ENCODE results near the gene FLNC.

DNA sequence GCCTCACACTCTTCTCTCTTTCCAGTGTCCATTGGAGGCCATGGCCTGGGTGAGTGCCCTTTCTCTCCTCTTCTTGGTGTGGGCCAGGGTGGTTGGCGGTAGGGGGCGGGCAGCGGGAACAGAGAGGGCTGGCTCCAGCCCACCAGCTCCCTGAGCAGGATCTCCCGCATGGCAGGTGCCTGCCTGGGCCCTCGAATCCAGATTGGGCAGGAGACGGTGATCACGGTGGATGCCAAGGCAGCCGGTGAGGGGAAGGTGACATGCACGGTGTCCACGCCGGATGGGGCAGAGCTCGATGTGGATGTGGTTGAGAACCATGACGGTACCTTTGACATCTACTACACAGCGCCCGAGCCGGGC lies 18.9 kb downstream of the FLNC start:
- TF ChIP-seq EP300 (IDR thresholded peaks at IDR 0.05; ENCODE audit: low read depth in 2 of 2, low read length in 2 of 2) (no peak), EP300 (CRISPR knock-in tag; IDR thresholded peaks at IDR 0.05; ENCODE audit: borderline replicate concordance) (no peak), GABPA (IDR thresholded peaks at IDR 0.05; ENCODE audit: low read depth, low read length) (no peak), GABPA (CRISPR knock-in tag; IDR thresholded peaks at IDR 0.05; ENCODE audit: low read depth) (no peak)
